HTERT RPE-1 (cell line): ENCODE data around the gene PPP4C.

Experiments used
- in situ Hi-C: fragments of 300-500 bp; cut with MboI; formaldehyde crosslinking; loops from 4 replicates; pipeline ENCODE4 v1.14.3; 2020; ENCODE audit warnings: low sequenced_read_pairs

The PPP4C gene

DNA sequence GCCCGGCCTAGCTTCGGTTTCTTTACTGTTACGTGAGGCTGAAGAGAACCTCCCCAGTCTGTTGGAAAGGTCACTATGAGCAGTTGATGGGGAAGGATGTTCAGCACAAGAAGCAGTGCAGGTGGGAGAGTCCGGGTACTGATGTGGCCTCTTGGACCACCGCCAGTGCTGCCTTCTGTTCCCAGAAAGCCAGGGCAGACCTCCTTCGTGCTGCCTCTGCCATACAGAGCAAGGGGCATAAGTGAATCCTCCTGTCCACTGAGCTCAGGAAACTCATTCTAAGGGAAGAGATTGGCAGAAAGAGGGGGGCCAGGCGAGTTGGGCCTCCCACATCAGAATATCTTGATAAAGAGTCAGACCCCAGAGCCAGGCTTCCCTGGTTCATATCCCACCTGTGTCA, 3.7 kb downstream of the PPP4C start:
- in situ Hi-C loops: no loop called here

DNA sequence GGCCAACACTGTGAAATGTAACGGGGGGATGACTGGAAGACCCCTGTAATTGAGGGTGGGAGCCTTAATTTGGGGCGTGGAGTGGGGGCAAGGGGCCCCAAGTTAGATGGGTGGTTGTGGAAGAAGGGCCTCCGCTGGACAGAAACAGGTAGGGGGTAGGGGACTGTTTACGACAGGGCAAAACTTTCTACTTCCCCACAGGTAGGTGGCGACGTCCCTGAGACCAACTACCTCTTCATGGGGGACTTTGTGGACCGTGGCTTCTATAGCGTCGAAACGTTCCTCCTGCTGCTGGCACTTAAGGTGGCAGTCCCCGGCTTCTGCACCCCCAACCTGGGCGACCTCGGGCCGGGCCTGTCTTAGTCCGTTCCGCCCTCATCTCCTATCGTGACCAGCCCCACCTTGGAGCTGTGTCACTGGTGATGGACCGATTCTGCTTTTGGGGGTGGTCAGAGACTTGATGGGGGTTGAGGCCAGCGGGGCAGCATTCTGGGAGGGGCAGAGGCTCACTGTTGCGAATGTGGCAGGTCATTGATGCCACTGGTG, 6.8 kb downstream of the PPP4C start:
- in situ Hi-C loops: no loop called here

- in situ Hi-C loops: no loop called here
Measured at GRCh38 chr16:30083216-30084055, 7.6 kb downstream of the PPP4C start.

DNA sequence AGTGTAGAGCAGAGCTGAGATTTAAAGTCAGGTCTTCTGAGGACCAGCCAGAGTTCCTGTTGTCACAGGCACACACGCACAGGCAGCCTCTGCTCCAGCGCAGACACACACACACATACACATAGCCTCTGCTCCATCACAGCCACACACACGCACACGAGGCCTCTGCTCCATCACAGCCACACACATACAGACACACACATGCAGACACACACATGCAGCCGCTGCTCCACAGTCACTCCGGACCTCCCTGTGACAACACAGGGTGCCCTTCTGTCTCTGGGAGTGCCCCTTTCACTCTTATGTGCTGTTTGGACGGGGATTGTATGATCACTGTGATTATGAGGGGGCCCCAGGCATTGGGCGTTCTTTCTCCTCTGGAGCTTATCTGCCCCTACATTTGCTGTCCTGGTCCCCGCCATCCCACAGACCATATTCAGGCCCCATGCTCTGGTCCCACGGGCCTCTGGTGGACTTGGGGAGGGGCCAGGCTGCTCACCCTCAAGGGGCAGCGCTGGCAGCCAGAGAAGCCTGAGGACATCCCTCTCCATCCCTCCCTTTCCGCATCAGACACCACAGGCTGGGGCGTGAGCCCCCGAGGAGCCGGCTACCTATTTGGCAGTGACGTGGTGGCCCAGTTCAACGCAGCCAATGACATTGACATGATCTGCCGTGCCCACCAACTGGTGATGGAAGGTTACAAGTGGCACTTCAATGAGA, 8.5 kb downstream of the PPP4C start:
- in situ Hi-C loops: no loop called here

- in situ Hi-C loops: no loop called here
Measured at GRCh38 chr16:30084816-30085159, 9.0 kb downstream of the PPP4C start.

DNA sequence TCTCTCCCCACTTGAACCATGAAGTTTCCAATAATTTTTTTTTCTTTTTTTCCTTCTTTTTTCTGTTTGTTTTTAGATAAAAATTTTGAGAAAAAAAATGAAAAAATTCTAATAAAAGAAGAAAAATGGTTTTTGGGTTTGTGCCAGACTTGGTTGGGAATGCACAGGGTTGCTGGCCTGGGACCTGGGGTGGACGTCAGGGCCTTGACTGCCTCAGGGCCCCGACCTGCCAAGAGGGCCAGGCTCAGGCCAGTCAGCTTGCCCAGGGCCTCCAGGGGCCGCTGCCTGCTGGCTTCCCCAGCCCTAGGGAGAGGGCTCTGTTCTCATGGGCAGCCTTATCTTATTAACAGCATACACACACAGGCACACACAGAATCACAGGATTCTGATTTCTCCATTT, 9.5 kb downstream of the PPP4C start:
- in situ Hi-C loops: no loop called here

GRCh38 chr16:30085820-30086219, 10.0 kb downstream of the PPP4C start:
- in situ Hi-C loops: no loop called here

DNA sequence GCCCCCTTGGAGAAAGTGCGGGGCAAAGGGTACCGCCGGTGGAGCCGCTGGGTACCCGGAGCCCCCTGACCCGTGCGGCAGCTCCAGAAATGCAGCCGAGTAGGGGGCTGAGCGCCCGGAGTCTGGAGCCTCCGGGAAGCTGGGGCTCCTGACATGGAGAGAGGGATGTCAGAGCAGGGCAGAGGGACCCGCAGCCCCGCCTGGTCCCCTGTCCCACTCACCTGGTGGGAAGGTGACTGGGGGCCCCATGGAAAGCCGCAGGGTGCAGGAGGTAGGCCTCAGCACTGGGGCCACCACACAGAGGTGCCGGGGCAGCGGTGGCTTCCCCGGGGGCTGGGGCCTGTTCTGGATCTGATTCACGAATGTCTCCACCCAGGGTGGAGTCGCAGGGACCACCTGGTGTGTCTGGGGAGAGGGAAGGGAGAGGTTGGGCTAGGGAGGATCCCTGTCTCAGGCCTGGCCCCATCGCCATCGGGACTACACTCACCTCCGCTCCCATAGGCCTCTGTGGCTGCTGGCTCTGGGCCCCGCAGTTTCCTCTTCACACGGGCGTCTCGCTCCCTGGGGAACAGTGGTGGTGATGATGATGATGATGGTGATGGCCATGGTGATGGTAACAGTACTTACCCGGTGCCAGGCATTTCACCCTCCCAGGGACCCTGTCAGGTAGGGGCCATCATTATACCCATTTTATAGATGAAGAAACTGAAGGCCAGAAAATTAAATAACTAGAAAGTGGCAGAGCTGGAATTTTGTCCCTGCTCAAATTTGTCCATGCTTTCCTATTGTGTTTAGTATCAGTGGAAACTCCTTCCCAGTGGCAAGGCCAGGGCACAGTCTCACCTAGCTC, 10.7 kb downstream of the PPP4C start:
- in situ Hi-C loops: no loop called here

GRCh38 chr16:30087181-30087898, 11.5 kb downstream of the PPP4C start:
- in situ Hi-C loops: no loop called here

DNA sequence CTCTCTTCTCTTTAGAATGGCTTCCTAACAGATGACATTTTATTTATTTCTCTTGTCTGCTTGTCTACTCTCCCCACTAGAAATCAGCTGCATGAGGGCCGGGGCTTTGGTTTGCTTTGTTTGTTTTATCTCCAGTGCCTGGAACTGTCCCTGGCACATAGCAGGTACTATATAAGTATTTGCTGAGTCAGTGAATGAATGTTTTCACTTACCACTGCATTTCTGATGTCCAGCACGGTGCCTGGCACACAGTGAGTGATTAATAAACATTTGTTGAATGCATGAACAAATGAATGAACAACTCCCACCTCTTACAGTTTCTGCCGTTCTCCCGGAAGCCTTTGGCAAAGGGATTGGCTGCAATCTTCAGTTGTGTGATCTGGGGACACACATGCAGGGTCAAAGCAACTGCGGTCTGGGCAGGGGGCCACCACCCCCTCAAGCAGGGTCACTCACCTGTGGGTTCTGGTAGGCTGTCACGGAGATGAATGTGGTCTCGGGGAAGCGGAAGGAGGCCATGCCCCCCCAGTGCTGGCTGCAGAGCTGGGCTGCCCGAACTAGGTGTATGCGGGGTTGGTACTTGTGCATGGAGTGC, 12.5 kb downstream of the PPP4C start:
- in situ Hi-C loops: no loop called here

- in situ Hi-C loops: no loop called here
Measured at GRCh38 chr16:30088832-30089624, 13.2 kb downstream of the PPP4C start.

DNA sequence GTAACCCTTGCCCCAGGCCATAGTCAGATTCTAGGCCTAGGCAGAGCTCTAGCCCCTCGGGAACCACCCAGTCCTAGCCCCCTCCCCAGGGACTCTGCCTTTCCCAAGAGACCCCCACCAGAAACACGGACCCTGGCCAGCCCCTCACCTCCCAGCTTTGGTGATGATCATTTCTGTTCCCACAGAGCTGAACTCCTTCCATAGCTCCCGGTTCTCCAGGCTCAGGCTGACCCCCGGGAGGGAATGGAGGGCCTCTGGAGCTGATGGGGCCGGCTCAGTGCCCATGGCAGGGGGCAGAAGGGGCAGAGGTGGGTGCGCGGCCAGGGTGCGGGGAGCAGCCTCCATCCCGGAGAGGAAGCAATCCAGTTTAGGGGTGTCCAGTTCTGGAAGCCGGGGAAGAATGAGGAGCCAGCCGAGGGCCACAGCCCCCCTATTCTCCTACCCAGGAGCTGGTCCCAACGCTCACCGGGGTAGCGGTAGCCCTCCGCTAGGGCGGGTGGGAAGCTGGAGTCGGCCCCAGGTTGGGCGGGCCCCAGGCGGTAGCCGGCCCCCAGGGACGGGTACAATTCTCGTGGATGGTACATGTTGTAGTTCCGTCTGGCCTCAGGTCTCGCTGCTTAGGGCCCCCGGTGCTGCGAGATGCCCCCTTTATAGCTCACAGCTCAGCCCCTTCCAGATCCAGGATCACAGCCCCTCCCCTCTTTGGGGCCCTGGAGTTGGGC, 15.0 kb downstream of the PPP4C start:
- in situ Hi-C loops: no loop called here

DNA sequence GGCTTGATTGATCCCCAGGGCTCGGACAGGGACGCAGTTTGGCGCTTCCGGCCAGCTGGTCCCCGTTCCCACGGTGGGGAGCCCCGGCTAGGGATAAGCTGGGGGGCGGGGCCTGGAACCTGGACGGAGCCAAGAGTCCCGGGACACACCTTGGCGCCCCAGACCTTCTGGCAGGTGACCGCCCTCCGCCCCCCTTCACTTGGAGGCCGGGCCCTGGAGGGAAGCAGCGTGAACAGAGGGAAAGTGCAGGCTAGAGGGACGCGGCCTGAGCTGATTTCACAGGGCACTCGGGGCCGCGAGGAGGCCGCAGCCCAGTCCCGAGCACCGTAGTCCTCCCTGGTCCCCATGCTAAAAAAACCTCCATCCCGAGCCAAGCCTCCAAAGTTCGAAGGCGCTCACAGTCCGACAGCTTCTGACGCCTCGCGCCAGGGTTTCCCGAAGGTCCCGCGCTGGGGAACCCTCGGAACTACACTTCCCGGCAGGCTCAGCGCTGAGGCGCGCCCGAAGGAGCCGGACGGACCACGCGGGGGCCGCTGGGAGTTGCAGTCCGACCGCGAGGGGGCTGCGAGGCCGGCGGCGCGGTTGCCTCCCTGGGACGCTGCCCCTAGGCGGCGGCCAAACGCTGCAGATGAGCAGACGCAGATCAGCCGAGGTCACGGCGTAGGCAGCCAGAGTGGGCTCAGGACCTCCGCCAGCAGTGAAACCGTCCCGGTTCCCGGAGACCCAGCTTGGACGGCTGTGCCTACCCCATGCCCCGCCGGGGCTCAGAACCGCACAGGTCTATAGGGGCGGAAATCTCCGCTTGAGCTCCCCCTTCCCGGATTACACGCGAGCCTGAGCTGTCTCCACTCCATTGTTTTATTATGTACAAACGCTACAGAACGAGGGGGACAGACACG, 15.9 kb downstream of the PPP4C start, which contains the start of gene TBX6:
TSS of gene TBX6 (minus strand) at position 451 of the 899 bp plus-strand sequence. CDS start 731 bp downstream, outside the sequence.
- in situ Hi-C loops: no loop called here

GRCh38 chr16:30092373-30093010, 16.7 kb downstream of the PPP4C start:
- in situ Hi-C loops: no loop called here

GRCh38 chr16:30094541-30095165, 18.9 kb downstream of the PPP4C start:
- in situ Hi-C loops: no loop called here

DNA sequence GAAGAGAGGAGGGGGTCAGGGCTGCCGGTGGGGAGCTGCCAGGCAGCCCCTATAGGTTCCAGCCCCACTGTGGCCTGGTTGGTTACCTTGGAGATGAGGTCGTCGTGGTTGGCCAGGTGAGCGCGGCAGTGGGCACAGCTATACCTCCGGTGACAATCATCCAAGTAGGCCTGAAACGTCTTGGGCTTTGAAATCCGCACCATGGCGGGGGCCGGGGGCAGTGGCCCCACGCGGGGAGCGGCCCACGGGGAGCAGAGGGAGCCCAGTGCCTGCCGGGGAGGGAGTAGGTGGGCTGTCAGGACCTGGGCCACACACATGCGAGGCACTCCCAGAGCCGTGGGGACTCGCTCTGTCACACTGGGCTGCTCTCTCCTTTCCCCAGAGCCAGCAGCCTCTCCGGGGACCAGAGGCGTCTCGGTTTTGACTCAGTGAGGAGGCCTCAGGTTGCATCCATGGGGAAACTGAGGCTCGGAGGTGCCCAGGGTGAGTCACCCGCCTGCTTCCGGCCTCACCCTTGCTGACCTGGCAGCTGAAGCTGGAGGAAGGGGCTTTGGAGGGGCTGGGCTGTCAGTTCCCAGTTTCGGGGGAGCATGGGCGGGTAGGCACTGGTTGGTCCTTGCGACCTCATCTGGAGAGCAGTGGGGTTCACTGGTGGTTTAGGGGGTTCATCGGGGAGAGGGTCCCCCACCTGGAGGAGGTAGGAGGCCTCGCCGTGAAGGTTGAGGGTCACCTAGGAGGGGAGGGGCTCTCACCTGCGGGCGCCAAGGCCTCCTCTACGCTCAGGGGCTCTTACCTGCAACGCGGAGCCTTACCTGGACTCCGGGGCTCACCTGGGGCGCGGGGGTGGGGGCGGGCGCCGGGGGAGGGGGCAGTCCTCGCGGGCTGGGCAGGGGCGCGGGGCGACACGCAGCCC, 19.6 kb downstream of the PPP4C start:
- in situ Hi-C loops: no loop called here
